Caco-2 (cell line): ENCODE data around the gene SERPINH1. TPM values are rescaled to one million over a fixed set of nuclear protein-coding genes. Genes with fewer than 3 reads are reported as not detected.

Experiments used
- BruUV-seq: library from RNA; stranded (reverse); fragments of 400-500 nt; replicated peaks from 2 replicates; lab custom pipeline; 2021; lab: Mats Ljungman, UMichigan
- CTCF ChIA-PET: fragments of 300-600 bp; sonication (Branson Sonifier 250); formaldehyde crosslinking; loops from one replicate; lab custom pipeline; 2022; ENCODE audit warnings: antibody characterized with exemption; lab: Charles Lee
- POLR2A ChIA-PET: fragments of 300-600 bp; sonication (Branson Sonifier 250); formaldehyde crosslinking; loops from one replicate; lab custom pipeline; 2022; ENCODE audit warnings: antibody characterized with exemption; lab: Charles Lee
- DNase-seq, 2 experiments: peaks; one replicate each; pipeline versions ENCODE4 v3.0.0 to v3.0.0-alpha.2; 2020 to 2022
- H3K27me3 ChIP-seq: replicated peaks from 2 replicates; pipeline ENCODE4 v1.6.0; 2011; ENCODE audit warnings: low read length; ENCODE audit not compliant: control insufficient read depth, insufficient read depth
- H3K36me3 ChIP-seq: 2 replicates; pipeline ENCODE4 v1.5.1; 2011; ENCODE audit warnings: low read length; ENCODE audit not compliant: control insufficient read depth, insufficient read depth
- H3K4me1 ChIP-seq: fragments of 250-450 bp; sonication (Bioruptor Pico); 2 replicates; pipeline ENCODE4 v1.5.1; 2020; ENCODE audit warnings: mild to moderate bottlenecking
- H3K4me3 ChIP-seq: 2 replicates; pipeline ENCODE4 v1.5.1; 2011; ENCODE audit warnings: low read depth, mild to moderate bottlenecking, control low read depth, low read length
- H3K9me3 ChIP-seq: fragments of 250-450 bp; sonication (Bioruptor Pico); 2 replicates; pipeline ENCODE4 v1.5.1; 2020; ENCODE audit warnings: mild to moderate bottlenecking, moderate library complexity
- H3K27ac Mint-ChIP-seq: one replicate; pipeline ENCODE4 v1.8.0; 2022; ENCODE audit warnings: mixed read lengths; ENCODE audit not compliant: unreplicated experiment
- H3K27me3 Mint-ChIP-seq: one replicate; pipeline ENCODE4 v1.8.0; 2022; ENCODE audit warnings: mixed read lengths; ENCODE audit not compliant: insufficient read depth, unreplicated experiment
- H3K36me3 Mint-ChIP-seq: one replicate; pipeline ENCODE4 v1.8.0; 2022; ENCODE audit warnings: mild to moderate bottlenecking, mixed read lengths; ENCODE audit not compliant: insufficient read depth, unreplicated experiment
- H3K4me1 Mint-ChIP-seq: one replicate; pipeline ENCODE4 v1.8.0; 2022; ENCODE audit warnings: low read depth, mixed read lengths; ENCODE audit not compliant: unreplicated experiment
- H3K4me3 Mint-ChIP-seq: one replicate; pipeline ENCODE4 v1.8.0; 2022; ENCODE audit warnings: mild to moderate bottlenecking, moderate library complexity, mixed read lengths; ENCODE audit not compliant: unreplicated experiment
- H3K9me3 Mint-ChIP-seq: one replicate; pipeline ENCODE4 v1.8.0; 2022; ENCODE audit warnings: mixed read lengths; ENCODE audit not compliant: unreplicated experiment
- CTCF ChIP-seq, 2 experiments: fragments of 200-600 bp in 1 of 2; IDR thresholded peaks; 1 replicate in 1 of 2; 2 replicates in 1 of 2; pipeline versions ENCODE4 v1.5.1 to v1.8.0; 2011 to 2022; ENCODE audit warnings: antibody characterized with exemption in 1 of 2, control low read depth in 1 of 2, inconsistent platforms in 1 of 2, low read depth in 1 of 2, low read length in 1 of 2, mild to moderate bottlenecking in 1 of 2, moderate library complexity in 1 of 2; ENCODE audit not compliant: insufficient read depth in 1 of 2, severe bottlenecking in 1 of 2, unreplicated experiment in 1 of 2
- intact Hi-C: fragments of 100-400 bp; cut with micrococcal nuclease; formaldehyde crosslinking; loops from one replicate; pipeline ENCODE4 v1.10.0; 2022; ENCODE audit not compliant: unreplicated experiment
- total RNA-seq: library from RNA; stranded (reverse); gene quantifications from 2 replicates; pipeline ENCODE4 v1.2.3, GENCODE V29; 2022

SERPINH1 gene
- total RNA-seq, 1 experiment from 2014 or later: 481 TPM

- Histone ChIP-seq H3K27me3 (no peaks in the 10 kb centered on the region), H3K36me3 (peaks cover 6% of the 10 kb centered on the region), H3K9me3 (no peaks in the 10 kb centered on the region), H3K4me3 (peak overlapping the region; percentile 51), H3K4me1 (peaks cover 71% of the 10 kb centered on the region)
- intact Hi-C loops: loop anchor here (1.0 kb wide), 3 partner anchors 14 to 72 kb away; no protein-coding TSS in a partner anchor
- H3K4me3 Mint-ChIP-seq: peak overlapping the region; percentile 93
- peaks cover 46% of the 10 kb centered on the region for H3K36me3 Mint-ChIP-seq
- POLR2A ChIA-PET: interaction anchor here (0.7 to 2.3 kb wide), 7 partner anchors 8 to 225 kb away, joined by 4 to 17 read pairs (median 4); no protein-coding TSS in a partner anchor
- DNase-seq: no peak
- H3K27ac Mint-ChIP-seq: peak overlapping the region; percentile 95
- no peaks in the 10 kb centered on the region for H3K9me3 Mint-ChIP-seq
- TF ChIP-seq CTCF (IDR thresholded peaks at IDR 0.05; ENCODE audit: insufficient read depth in 1 of 2, low read depth in 1 of 2, low read length in 1 of 2, severe bottlenecking in 1 of 2, unreplicated experiment in 1 of 2): no peak
- peaks cover 50% of the 10 kb centered on the region for H3K4me1 Mint-ChIP-seq
- CTCF ChIA-PET: interaction anchor here (0.7 to 1.9 kb wide), 6 partner anchors 19 to 723 kb away, joined by 3 to 6 read pairs (median 3); no protein-coding TSS in a partner anchor
- no TSS peak for BruUV-seq
- no peaks in the 10 kb centered on the region for H3K27me3 Mint-ChIP-seq
Observed at GRCh38 chr11:75561426-75562047, 516 bp upstream of the SERPINH1 start.

GRCh38 chr11:75562836-75563484 is 907 bp downstream of the SERPINH1 start:
- Mint-ChIP-seq H3K27me3 (no peaks in the 10 kb centered on the region), H3K4me1 (peaks cover 38% of the 10 kb centered on the region), H3K36me3 (peaks cover 59% of the 10 kb centered on the region), H3K27ac (peak overlapping the region; percentile 95), H3K9me3 (no peaks in the 10 kb centered on the region), H3K4me3 (peak overlapping the region; percentile 93)
- no peaks in the 10 kb centered on the region for H3K9me3 ChIP-seq
- peak overlapping the region; percentile 51 for H3K4me3 ChIP-seq
- peaks cover 9% of the 10 kb centered on the region for H3K36me3 ChIP-seq
- POLR2A ChIA-PET: interaction anchor here (0.6 to 2.3 kb wide), 11 partner anchors 8 to 246 kb away, joined by 3 to 17 read pairs (median 4); no protein-coding TSS in a partner anchor
- CTCF ChIA-PET: interaction anchor here (0.5 to 1.9 kb wide), 9 partner anchors 10 to 756 kb away, joined by 3 to 7 read pairs (median 4); no protein-coding TSS in a partner anchor
- H3K27me3 ChIP-seq: no peaks in the 10 kb centered on the region
- intact Hi-C loops: loop anchor here (1.0 kb wide), 3 partner anchors 16 to 70 kb away; no protein-coding TSS in a partner anchor
- H3K4me1 ChIP-seq: peaks cover 65% of the 10 kb centered on the region
- TSS peak; percentile 31 for BruUV-seq
- TF ChIP-seq CTCF (IDR thresholded peaks at IDR 0.05; ENCODE audit: insufficient read depth in 1 of 2, low read depth in 1 of 2, low read length in 1 of 2, severe bottlenecking in 1 of 2, unreplicated experiment in 1 of 2): no peak
- DNase-seq: peak; percentile 56 to 77

GRCh38 chr11:75563501-75563977 is 1.5 kb downstream of the SERPINH1 start:
- no peaks in the 10 kb centered on the region for H3K27me3 ChIP-seq
- BruUV-seq: no TSS peak
- TF ChIP-seq CTCF (IDR thresholded peaks at IDR 0.05; ENCODE audit: insufficient read depth in 1 of 2, low read depth in 1 of 2, low read length in 1 of 2, severe bottlenecking in 1 of 2, unreplicated experiment in 1 of 2): no peak
- H3K4me1 ChIP-seq: peaks cover 59% of the 10 kb centered on the region
- Mint-ChIP-seq H3K36me3 (peaks cover 65% of the 10 kb centered on the region), H3K4me3 (peak overlapping the region; percentile 93), H3K9me3 (no peaks in the 10 kb centered on the region), H3K4me1 (peaks cover 32% of the 10 kb centered on the region), H3K27me3 (no peaks in the 10 kb centered on the region), H3K27ac (peak overlapping the region; percentile 95)
- no peak for DNase-seq
- H3K9me3 ChIP-seq: no peaks in the 10 kb centered on the region
- intact Hi-C loops: no loop called here
- peak overlapping the region; percentile 51 for H3K4me3 ChIP-seq
- ChIA-PET CTCF (no interaction called here), POLR2A (no interaction called here)
- H3K36me3 ChIP-seq: peaks cover 9% of the 10 kb centered on the region
